ENCODE data around the gene PURB. TPM values are rescaled to one million over a fixed set of nuclear protein-coding genes. Genes with fewer than 3 reads are reported as not detected.

PURB gene
- total and polyA plus RNA-seq, 9 of the 15 experiments (the other 6 are each of a cell fraction or from before 2014, with no cell fraction given) = 1.6 to 14.1 (median 8.8) TPM

GRCh38 chr7:44918029-44918428, 32.7 kb upstream of the PURB start:
- POLR2A ChIA-PET = interaction anchor here (0.7 to 1.0 kb wide), 2 partner anchors 24 to 32 kb away, joined by 3 to 4 read pairs; no protein-coding TSS in a partner anchor
- Histone ChIP-seq H3K27me3 (ENCODE audit: control insufficient read depth in 2 of 2, insufficient read depth in 2 of 2, low read length in 2 of 2) (no peaks in the 10 kb centered on the region), H3K4me3 (no peak overlapping the region), H3K9me1 (ENCODE audit: control insufficient read depth, insufficient read depth, low read length) (no peaks in the 10 kb centered on the region), H3K9ac (ENCODE audit: insufficient read depth in 1 of 2, low read depth in 2 of 2, low read length in 2 of 2) (no peak overlapping the region), H3K4me2 (ENCODE audit: insufficient read depth, low read length) (no peak overlapping the region), H3K9me3 (replicated peaks; ENCODE audit: control insufficient read depth, insufficient read depth, low read depth, low read length) (no peaks in the 10 kb centered on the region), H4K20me1 (replicated peaks; ENCODE audit: control insufficient read depth, insufficient read depth, low read length) (no peaks in the 10 kb centered on the region), H3K4me1 (replicated peaks in 1 of 2; ENCODE audit: control insufficient read depth in 2 of 2, insufficient read depth in 2 of 2, low read length in 2 of 2) (peaks cover 7 to 13% of the 10 kb centered on the region in 2 experiments; a peak in 3 of 5 replicates), H3K79me2 (ENCODE audit: control insufficient read depth, insufficient read depth, low read length) (no peaks in the 10 kb centered on the region), H3K36me3 (ENCODE audit: control insufficient read depth, insufficient read depth, low read length) (no peaks in the 10 kb centered on the region), H2AFZ (ENCODE audit: low read depth, low read length) (no peak overlapping the region), H3K27ac (ENCODE audit: extremely low read depth, low read depth, low read length) (no peak overlapping the region)
- CTCF ChIA-PET (ENCODE audit: low intra/inter-chr PET ratio) = no interaction called here
- in situ Hi-C loops (cut with MboI) (no loop called here), intact Hi-C loops (cut with micrococcal nuclease) (no loop called here)
- DNase-seq (ENCODE audit: extremely low read depth in 1 of 4, low spot score in 3 of 4) = no peak
- no TSS peak for BruUV-seq (replicated peaks)
- FAIRE-seq = no peak
- ATAC-seq = no peak
- TF ChIP-seq ZBTB43 (CRISPR knock-in tag; IDR thresholded peaks at IDR 0.05) = no peak
- no peak for TF ChIP-seq XRCC3 (IDR thresholded peaks at IDR 0.05)
- TF ChIP-seq RBM25 (IDR thresholded peaks at IDR 0.05; ENCODE audit: low read depth, low read length, severe bottlenecking) = peak; percentile 56
- TF ChIP-seq ZNF146 (CRISPR knock-in tag; IDR thresholded peaks at IDR 0.05; ENCODE audit: unreplicated experiment) = peak; percentile 53
- TF ChIP-seq ZNF707 (CRISPR knock-in tag; conservative IDR thresholded peaks at IDR 0.05) = no peak
- TF ChIP-seq GABPB1 (CRISPR knock-in tag; IDR thresholded peaks at IDR 0.05) = no peak
- TF ChIP-seq RBM39 (optimal IDR thresholded peaks at IDR 0.05; ENCODE audit: low read depth, low read length) = no peak
- TF ChIP-seq ATF1 (CRISPR knock-in tag; IDR thresholded peaks at IDR 0.05) = no peak
- no peak for TF ChIP-seq ATF1 (tag; IDR thresholded peaks at IDR 0.05)
- TF ChIP-seq SNAPC5 (CRISPR knock-in tag; IDR thresholded peaks at IDR 0.05) = no peak

Data from K562 (cell line).